A549 (cell line): Measurements from ENCODE around the gene BICD2.

Experiments
- JUNB ChIP-seq: fragments of >200 bp; sonication (Bioruptor Twin); formaldehyde crosslinking; IDR thresholded peaks from 2 replicates; pipeline ENCODE4 v1.6.1; 2016
- NFE2L2 ChIP-seq: fragments of 150-350 bp; conservative IDR thresholded peaks from 2 replicates; pipeline ENCODE4 v1.6.1; 2014; ENCODE audit warnings: low read length
- RCOR1 ChIP-seq: fragments of 150-350 bp; IDR thresholded peaks from 2 replicates; pipeline ENCODE4 v1.6.1; 2014; ENCODE audit warnings: antibody characterized with exemption, low read length, low read depth
- SMC3 ChIP-seq: fragments of >200 bp; sonication (Bioruptor Twin); formaldehyde crosslinking; IDR thresholded peaks from 3 replicates; pipeline ENCODE4 v1.6.1; 2018; ENCODE audit warnings: inconsistent platforms
- TF ChIP-seq, protein P1 (sequence below): fragments of >200 bp; sonication (Bioruptor Twin); formaldehyde crosslinking; IDR thresholded peaks from 3 replicates; pipeline ENCODE4 v1.5.1; 2016

DNA sequence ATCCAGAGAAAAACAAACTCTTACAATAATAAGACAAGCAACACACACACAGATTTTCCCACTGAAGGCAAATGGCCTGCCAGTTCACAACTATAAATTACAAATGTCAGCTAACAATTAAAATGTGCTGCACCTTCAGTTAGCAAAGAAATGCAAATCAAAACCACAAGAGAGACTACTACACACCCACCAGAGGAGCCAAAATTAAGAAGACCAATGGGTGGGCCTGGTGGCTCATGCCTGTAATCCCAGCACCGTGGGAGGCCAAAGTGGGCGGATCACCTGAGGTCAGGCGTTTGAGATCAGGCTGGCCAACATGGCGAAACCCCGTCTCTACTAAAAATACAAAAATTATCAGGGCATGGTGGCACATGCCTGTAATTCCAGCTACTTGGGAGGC, 79.6 kb downstream of the BICD2 start:
- TF ChIP-seq, protein P1, sequence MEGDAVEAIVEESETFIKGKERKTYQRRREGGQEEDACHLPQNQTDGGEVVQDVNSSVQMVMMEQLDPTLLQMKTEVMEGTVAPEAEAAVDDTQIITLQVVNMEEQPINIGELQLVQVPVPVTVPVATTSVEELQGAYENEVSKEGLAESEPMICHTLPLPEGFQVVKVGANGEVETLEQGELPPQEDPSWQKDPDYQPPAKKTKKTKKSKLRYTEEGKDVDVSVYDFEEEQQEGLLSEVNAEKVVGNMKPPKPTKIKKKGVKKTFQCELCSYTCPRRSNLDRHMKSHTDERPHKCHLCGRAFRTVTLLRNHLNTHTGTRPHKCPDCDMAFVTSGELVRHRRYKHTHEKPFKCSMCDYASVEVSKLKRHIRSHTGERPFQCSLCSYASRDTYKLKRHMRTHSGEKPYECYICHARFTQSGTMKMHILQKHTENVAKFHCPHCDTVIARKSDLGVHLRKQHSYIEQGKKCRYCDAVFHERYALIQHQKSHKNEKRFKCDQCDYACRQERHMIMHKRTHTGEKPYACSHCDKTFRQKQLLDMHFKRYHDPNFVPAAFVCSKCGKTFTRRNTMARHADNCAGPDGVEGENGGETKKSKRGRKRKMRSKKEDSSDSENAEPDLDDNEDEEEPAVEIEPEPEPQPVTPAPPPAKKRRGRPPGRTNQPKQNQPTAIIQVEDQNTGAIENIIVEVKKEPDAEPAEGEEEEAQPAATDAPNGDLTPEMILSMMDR = no peak
- no peak for TF ChIP-seq SMC3
- TF ChIP-seq RCOR1 = no peak
- TF ChIP-seq JUNB = no peak
- TF ChIP-seq NFE2L2 = no peak
